A673 (cell line): ENCODE data around the gene ADAMTS1. TPM values are rescaled to one million over a fixed set of nuclear protein-coding genes. Genes with fewer than 3 reads are reported as not detected.

Experiments
- BruUV-seq: library from RNA; stranded (reverse); fragments of 400-500 nt; replicated peaks from 2 replicates; lab custom pipeline; 2021; lab: Mats Ljungman, UMichigan
- CTCF ChIA-PET: fragments of 300-600 bp; sonication (Branson Sonifier 250); formaldehyde crosslinking; loops from one replicate; lab custom pipeline; 2022; ENCODE audit warnings: antibody characterized with exemption; lab: Charles Lee
- POLR2A ChIA-PET: fragments of 300-600 bp; sonication (Branson Sonifier 250); formaldehyde crosslinking; loops from one replicate; lab custom pipeline; 2022; ENCODE audit warnings: antibody characterized with exemption; ENCODE audit not compliant: low non-redundant PET; lab: Charles Lee
- DNase-seq: peaks from one replicate; pipeline ENCODE4 v3.0.0-alpha.2; 2015; ENCODE audit warnings: low spot score
- H3K27ac ChIP-seq: fragments of 200-600 bp; sonication (generic); 2 replicates; pipeline ENCODE4 v1.5.1; 2016; ENCODE audit warnings: mixed run types, low read depth, mild to moderate bottlenecking, mixed read lengths, antibody characterized with exemption, low read length; ENCODE audit not compliant: poor library complexity, severe bottlenecking
- H3K27me3 ChIP-seq: fragments of 200-600 bp; sonication (generic); replicated peaks from 2 replicates; pipeline ENCODE4 v1.6.1; 2017; ENCODE audit warnings: mixed run types, low read depth, mild to moderate bottlenecking, mixed read lengths, antibody characterized with exemption, low read length; ENCODE audit not compliant: insufficient read depth, poor library complexity
- H3K36me3 ChIP-seq: fragments of 200-600 bp; sonication (generic); 2 replicates; pipeline ENCODE4 v1.6.1; 2016; ENCODE audit warnings: mixed run types, mild to moderate bottlenecking, mixed read lengths, antibody characterized with exemption, low read length; ENCODE audit not compliant: insufficient read depth, poor library complexity, severe bottlenecking
- H3K4me1 ChIP-seq: fragments of 200-600 bp; sonication (generic); 2 replicates; pipeline ENCODE4 v1.6.1; 2017; ENCODE audit warnings: mixed run types, mild to moderate bottlenecking, mixed read lengths, antibody characterized with exemption, low read length; ENCODE audit not compliant: insufficient read depth, poor library complexity, severe bottlenecking
- H3K4me3 ChIP-seq: fragments of 200-600 bp; sonication (generic); 2 replicates; pipeline ENCODE4 v1.5.1; 2016; ENCODE audit warnings: low read depth, mixed run types, mild to moderate bottlenecking, mixed read lengths, low read length; ENCODE audit not compliant: poor library complexity, severe bottlenecking
- H3K9me3 ChIP-seq: fragments of 200-600 bp; sonication (generic); 2 replicates; pipeline ENCODE4 v1.6.1; 2016; ENCODE audit warnings: mixed run types, low read depth, mild to moderate bottlenecking, mixed read lengths, antibody characterized with exemption, low read length; ENCODE audit not compliant: poor library complexity, severe bottlenecking
- CTCF ChIP-seq: fragments of 300-800, 200-600 bp; sonication (generic); conservative IDR thresholded peaks from 2 replicates; pipeline ENCODE4 v1.5.1; 2017; ENCODE audit warnings: low read depth, mild to moderate bottlenecking, antibody characterized with exemption, low read length, moderate library complexity, mixed read lengths
- EZH2 ChIP-seq: fragments of 200-600 bp; sonication (generic); IDR thresholded peaks from 2 replicates; pipeline ENCODE4 v1.6.1; 2017; ENCODE audit warnings: borderline replicate concordance, low read depth, mild to moderate bottlenecking, mixed read lengths, antibody characterized with exemption, low read length; ENCODE audit not compliant: poor library complexity, severe bottlenecking
- intact Hi-C: fragments of 100-400 bp; cut with micrococcal nuclease; formaldehyde crosslinking; loops from one replicate; pipeline ENCODE4 v1.10.0; 2022; ENCODE audit not compliant: unreplicated experiment
- total RNA-seq: library from RNA; stranded (reverse); gene quantifications from 2 replicates; pipeline ENCODE4 v1.2.3, GENCODE V29; 2021

Gene ADAMTS1
- total RNA-seq, 1 experiment from 2014 or later = 17.9 TPM

GRCh38 chr21:26795866-26796329, 49.3 kb downstream of the ADAMTS1 start:
- no peaks in the 10 kb centered on the region for H3K36me3 ChIP-seq
- H3K27me3 ChIP-seq = no peaks in the 10 kb centered on the region
- intact Hi-C loops = no loop called here
- ChIA-PET POLR2A (no interaction called here), CTCF (interaction anchor here (0.5 kb wide), 1 partner anchor 48 kb away, joined by 3 read pairs; no protein-coding TSS in a partner anchor)
- no peak overlapping the region for H3K27ac ChIP-seq
- no peak overlapping the region for H3K4me3 ChIP-seq
- H3K4me1 ChIP-seq = peaks cover 14% of the 10 kb centered on the region
- H3K9me3 ChIP-seq = no peaks in the 10 kb centered on the region
- no peak for TF ChIP-seq CTCF
- no peak for TF ChIP-seq EZH2
- DNase-seq = peak; percentile 53
- no TSS peak for BruUV-seq

GRCh38 chr21:26795412-26795805, 49.8 kb downstream of the ADAMTS1 start:
- Histone ChIP-seq H3K4me1 (peaks cover 12% of the 10 kb centered on the region), H3K27ac (no peak overlapping the region), H3K4me3 (no peak overlapping the region), H3K27me3 (no peaks in the 10 kb centered on the region), H3K36me3 (no peaks in the 10 kb centered on the region), H3K9me3 (no peaks in the 10 kb centered on the region)
- intact Hi-C loops = no loop called here
- DNase-seq = no peak
- no peak for TF ChIP-seq CTCF
- no peak for TF ChIP-seq EZH2
- no TSS peak for BruUV-seq
- POLR2A ChIA-PET = no interaction called here
- CTCF ChIA-PET = interaction anchor here (0.5 kb wide), 1 partner anchor 49 kb away, joined by 3 read pairs; no protein-coding TSS in a partner anchor

DNA sequence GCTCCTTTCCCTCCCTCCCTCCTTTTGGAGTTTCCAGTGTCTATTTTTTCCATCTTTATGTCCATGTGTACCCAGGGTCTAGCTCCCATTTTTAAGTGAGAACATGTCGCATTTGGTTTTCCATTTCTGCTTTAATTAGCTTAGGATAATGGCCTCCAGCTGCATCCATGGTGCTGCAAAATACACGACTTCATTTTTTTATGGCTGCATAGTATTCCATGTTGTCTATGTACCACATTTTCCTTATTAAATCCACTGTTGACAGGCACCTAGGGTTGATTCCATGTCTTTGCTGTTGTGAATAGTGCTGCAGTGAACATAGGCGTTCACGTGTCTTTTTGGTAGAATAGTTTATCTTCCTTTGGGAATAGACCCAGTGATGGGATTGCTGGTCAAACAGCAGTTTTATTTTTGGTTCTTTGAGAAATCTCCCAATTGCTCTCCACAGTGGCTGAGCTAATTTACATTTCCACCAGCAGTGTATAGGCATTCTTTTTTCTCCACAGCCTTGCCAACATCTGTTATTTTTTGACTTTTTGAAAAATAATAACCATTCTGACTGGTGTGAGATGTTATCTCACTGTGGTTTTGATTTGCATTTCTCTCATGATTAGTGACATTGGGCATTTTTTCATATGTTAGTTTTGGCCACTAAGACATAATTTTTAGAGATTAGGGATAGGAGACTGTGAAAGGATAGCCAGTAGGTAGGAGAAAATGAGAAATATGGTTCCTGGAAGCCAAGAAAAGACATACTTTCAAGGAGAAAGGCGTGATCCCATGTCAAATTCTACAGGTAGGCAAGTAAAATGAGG, 50.4 kb downstream of the ADAMTS1 start:
- H3K9me3 ChIP-seq = no peaks in the 10 kb centered on the region
- no peak for DNase-seq
- TF ChIP-seq CTCF (no peak), EZH2 (no peak)
- no peaks in the 10 kb centered on the region for H3K27me3 ChIP-seq
- ChIA-PET CTCF (interaction anchor here (0.5 kb wide), 1 partner anchor 50 kb away, joined by 3 read pairs; no protein-coding TSS in a partner anchor), POLR2A (no interaction called here)
- no peaks in the 10 kb centered on the region for H3K36me3 ChIP-seq
- peaks cover 12% of the 10 kb centered on the region for H3K4me1 ChIP-seq
- no peak overlapping the region for H3K4me3 ChIP-seq
- intact Hi-C loops = no loop called here
- no peak overlapping the region for H3K27ac ChIP-seq
- no TSS peak for BruUV-seq
